ENCODE data around the gene FYB2. TPM values are rescaled to one million over a fixed set of nuclear protein-coding genes. Genes with fewer than 3 reads are reported as not detected.

Gene FYB2
- total RNA-seq, 1 experiment from 2014 or later, result not detected

DNA sequence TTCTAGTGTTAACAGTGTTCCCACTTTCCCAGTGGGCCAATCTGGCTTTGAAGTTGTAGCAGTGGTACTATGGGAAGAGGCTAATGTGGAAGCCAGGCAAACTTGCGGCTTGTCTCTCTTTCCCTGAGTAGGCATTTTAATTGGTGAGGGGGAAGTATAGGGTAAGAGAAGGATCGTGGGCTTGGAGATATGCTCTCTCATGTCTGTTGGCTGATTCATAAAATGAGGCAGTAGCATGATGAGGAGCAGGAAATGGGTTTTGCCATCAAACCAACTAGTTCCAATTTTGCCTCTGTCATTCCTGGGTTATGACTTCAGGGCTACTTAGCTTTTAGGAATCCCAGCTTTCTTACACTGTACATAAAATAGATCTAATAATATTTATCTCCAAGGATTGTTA is 47.5 kb upstream of the FYB2 start:
- Histone ChIP-seq H3F3A (ENCODE audit: insufficient read depth, low read depth) (no peaks in the 10 kb centered on the region), H3K4me2 (no peak overlapping the region), H3K9me2 (ENCODE audit: insufficient read depth) (no peaks in the 10 kb centered on the region), H3K9me3 (ENCODE audit: insufficient read depth, low read depth) (no peaks in the 10 kb centered on the region), H3K27ac (no peak overlapping the region), H4K20me1 (ENCODE audit: insufficient read depth) (no peaks in the 10 kb centered on the region), H3K4me1 (replicated peaks; ENCODE audit: insufficient read depth) (no peaks in the 10 kb centered on the region), H3K4me3 (no peak overlapping the region), H3K79me2 (ENCODE audit: low read depth) (no peaks in the 10 kb centered on the region), H2AFZ (no peak overlapping the region), H3K36me3 (ENCODE audit: low read depth) (no peaks in the 10 kb centered on the region), H3K27me3 (ENCODE audit: insufficient read depth, low read depth) (peaks cover 32% of the 10 kb centered on the region)
- BruUV-seq (replicated peaks), result no TSS peak
- intact Hi-C loops (cut with micrococcal nuclease; ENCODE audit: unreplicated experiment), result no loop called here
- DNase-seq, result no peak
- ChIA-PET POLR2A (ENCODE audit: unreplicated experiment) (no interaction called here), CTCF (no interaction called here)
- no peak for TF ChIP-seq EZH2 (IDR thresholded peaks at IDR 0.05; ENCODE audit: low read depth)
- TF ChIP-seq, protein P1, sequence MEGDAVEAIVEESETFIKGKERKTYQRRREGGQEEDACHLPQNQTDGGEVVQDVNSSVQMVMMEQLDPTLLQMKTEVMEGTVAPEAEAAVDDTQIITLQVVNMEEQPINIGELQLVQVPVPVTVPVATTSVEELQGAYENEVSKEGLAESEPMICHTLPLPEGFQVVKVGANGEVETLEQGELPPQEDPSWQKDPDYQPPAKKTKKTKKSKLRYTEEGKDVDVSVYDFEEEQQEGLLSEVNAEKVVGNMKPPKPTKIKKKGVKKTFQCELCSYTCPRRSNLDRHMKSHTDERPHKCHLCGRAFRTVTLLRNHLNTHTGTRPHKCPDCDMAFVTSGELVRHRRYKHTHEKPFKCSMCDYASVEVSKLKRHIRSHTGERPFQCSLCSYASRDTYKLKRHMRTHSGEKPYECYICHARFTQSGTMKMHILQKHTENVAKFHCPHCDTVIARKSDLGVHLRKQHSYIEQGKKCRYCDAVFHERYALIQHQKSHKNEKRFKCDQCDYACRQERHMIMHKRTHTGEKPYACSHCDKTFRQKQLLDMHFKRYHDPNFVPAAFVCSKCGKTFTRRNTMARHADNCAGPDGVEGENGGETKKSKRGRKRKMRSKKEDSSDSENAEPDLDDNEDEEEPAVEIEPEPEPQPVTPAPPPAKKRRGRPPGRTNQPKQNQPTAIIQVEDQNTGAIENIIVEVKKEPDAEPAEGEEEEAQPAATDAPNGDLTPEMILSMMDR (conservative IDR thresholded peaks at IDR 0.05), result no peak

DNA sequence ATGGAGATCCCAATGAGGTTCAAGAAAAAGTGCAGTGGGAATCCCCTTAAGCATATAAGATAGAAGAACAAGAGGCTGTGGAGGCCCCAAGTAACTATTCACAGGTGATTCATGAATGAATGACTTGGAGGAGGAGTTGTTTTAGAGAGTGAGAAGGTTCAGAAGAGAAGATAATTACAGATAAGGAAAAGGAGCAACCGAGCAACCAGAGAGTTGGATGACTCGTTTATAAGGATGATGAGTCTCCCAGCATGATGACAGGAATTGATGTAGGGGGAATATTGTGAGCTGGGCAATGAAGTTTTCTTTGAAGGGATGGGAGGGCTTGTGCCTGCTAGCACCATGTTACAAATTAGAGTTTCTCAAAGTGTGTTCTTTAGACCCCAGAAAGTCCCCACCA is 45.2 kb upstream of the FYB2 start:
- peaks cover 35% of the 10 kb centered on the region for H3K27me3 ChIP-seq (ENCODE audit: insufficient read depth, low read depth)
- no peak overlapping the region for H3K4me3 ChIP-seq
- no peaks in the 10 kb centered on the region for H3K36me3 ChIP-seq (ENCODE audit: low read depth)
- no peak for TF ChIP-seq EZH2 (IDR thresholded peaks at IDR 0.05; ENCODE audit: low read depth)
- TF ChIP-seq, protein P1 (conservative IDR thresholded peaks at IDR 0.05), result no peak
- H3K9me2 ChIP-seq (ENCODE audit: insufficient read depth), result no peaks in the 10 kb centered on the region
- no peaks in the 10 kb centered on the region for H3K9me3 ChIP-seq (ENCODE audit: insufficient read depth, low read depth)
- no TSS peak for BruUV-seq (replicated peaks)
- CTCF ChIA-PET, result no interaction called here
- H3K4me1 ChIP-seq (replicated peaks; ENCODE audit: insufficient read depth), result no peaks in the 10 kb centered on the region
- H2AFZ ChIP-seq, result no peak overlapping the region
- H3K79me2 ChIP-seq (ENCODE audit: low read depth), result no peaks in the 10 kb centered on the region
- intact Hi-C loops (cut with micrococcal nuclease; ENCODE audit: unreplicated experiment), result no loop called here
- H3F3A ChIP-seq (ENCODE audit: insufficient read depth, low read depth), result no peaks in the 10 kb centered on the region
- H4K20me1 ChIP-seq (ENCODE audit: insufficient read depth), result no peaks in the 10 kb centered on the region
- DNase-seq, result no peak
- H3K4me2 ChIP-seq, result no peak overlapping the region
- POLR2A ChIA-PET (ENCODE audit: unreplicated experiment), result no interaction called here
- H3K27ac ChIP-seq, result no peak overlapping the region

DNA sequence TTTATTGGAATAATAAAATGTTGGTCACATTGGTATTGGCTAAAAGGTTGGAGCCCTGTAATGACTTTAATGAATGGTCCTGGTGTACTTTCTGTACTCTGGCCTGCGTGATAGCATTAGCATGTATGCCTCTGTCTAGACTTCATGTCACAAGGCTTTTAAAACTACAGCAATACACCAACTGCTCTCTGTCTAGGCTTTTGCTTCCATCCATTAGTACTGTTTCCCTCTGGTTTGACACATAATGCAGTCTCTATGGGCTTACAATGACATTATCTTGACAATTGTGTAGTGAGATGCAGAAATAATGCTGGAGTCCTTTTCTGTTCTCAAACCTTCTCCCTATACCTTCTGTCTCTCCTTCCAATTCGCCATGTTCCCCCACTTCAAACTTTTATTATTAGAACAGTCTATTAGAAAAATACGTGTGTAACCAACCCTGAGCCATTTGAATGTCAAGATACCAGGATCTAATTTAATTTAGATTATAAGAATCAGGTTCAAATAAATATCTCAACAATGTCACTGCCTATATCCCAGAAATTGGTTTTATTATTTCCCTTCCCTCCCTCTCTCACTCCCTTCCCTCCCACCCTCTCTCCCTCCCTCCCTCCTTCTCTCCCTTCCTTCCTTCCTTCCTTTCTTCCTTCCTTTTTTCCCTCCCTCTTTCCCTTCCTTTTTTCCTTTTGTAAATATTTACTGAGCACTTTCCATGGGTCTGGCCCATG is 44.2 kb upstream of the FYB2 start:
- no peak overlapping the region for H3K4me3 ChIP-seq
- H3K79me2 ChIP-seq (ENCODE audit: low read depth), result no peaks in the 10 kb centered on the region
- H3F3A ChIP-seq (ENCODE audit: insufficient read depth, low read depth), result no peaks in the 10 kb centered on the region
- ChIA-PET CTCF (no interaction called here), POLR2A (ENCODE audit: unreplicated experiment) (no interaction called here)
- H4K20me1 ChIP-seq (ENCODE audit: insufficient read depth), result no peaks in the 10 kb centered on the region
- no peak for DNase-seq
- no peaks in the 10 kb centered on the region for H3K9me2 ChIP-seq (ENCODE audit: insufficient read depth)
- H3K4me2 ChIP-seq, result no peak overlapping the region
- H3K4me1 ChIP-seq (replicated peaks; ENCODE audit: insufficient read depth), result no peaks in the 10 kb centered on the region
- BruUV-seq (replicated peaks), result no TSS peak
- TF ChIP-seq EZH2 (IDR thresholded peaks at IDR 0.05; ENCODE audit: low read depth), result no peak
- TF ChIP-seq, protein P1 (conservative IDR thresholded peaks at IDR 0.05), result no peak
- intact Hi-C loops (cut with micrococcal nuclease; ENCODE audit: unreplicated experiment), result no loop called here
- H3K36me3 ChIP-seq (ENCODE audit: low read depth), result no peaks in the 10 kb centered on the region
- H3K27me3 ChIP-seq (ENCODE audit: insufficient read depth, low read depth), result peaks cover 32% of the 10 kb centered on the region
- no peaks in the 10 kb centered on the region for H3K9me3 ChIP-seq (ENCODE audit: insufficient read depth, low read depth)
- no peak overlapping the region for H3K27ac ChIP-seq
- no peak overlapping the region for H2AFZ ChIP-seq
